Progenitor cell of endocrine pancreas (in vitro differentiated cells): ENCODE results near the gene EPHB4. TPM values are rescaled to one million over a fixed set of nuclear protein-coding genes. Genes with fewer than 3 reads are reported as not detected.

ENCODE experiments used
- DNase-seq: peaks from one replicate; pipeline ENCODE4 v3.0.0; 2021; ENCODE audit warnings: low spot score; ENCODE audit not compliant: unreplicated experiment
- H3K27ac Mint-ChIP-seq: 2 replicates; pipeline ENCODE4 v1.8.0; 2021; ENCODE audit warnings: mild to moderate bottlenecking, moderate library complexity, mixed read lengths
- H3K27me3 Mint-ChIP-seq: 2 replicates; pipeline ENCODE4 v1.8.0; 2021; ENCODE audit warnings: mixed read lengths
- H3K36me3 Mint-ChIP-seq: 2 replicates; pipeline ENCODE4 v1.8.0; 2022; ENCODE audit warnings: mixed read lengths; ENCODE audit not compliant: insufficient read depth
- H3K4me1 Mint-ChIP-seq: 2 replicates; pipeline ENCODE4 v1.8.0; 2021; ENCODE audit warnings: low read depth, mixed read lengths
- H3K4me3 Mint-ChIP-seq: 2 replicates; pipeline ENCODE4 v1.8.0; 2021; ENCODE audit warnings: low read depth, mild to moderate bottlenecking, moderate library complexity, mixed read lengths
- H3K9me3 Mint-ChIP-seq: 2 replicates; pipeline ENCODE4 v1.8.0; 2021; ENCODE audit warnings: low read depth, mixed read lengths
- total RNA-seq: library from RNA; stranded (reverse); gene quantifications from 2 replicates; pipeline ENCODE4 v1.2.1, GENCODE V29; 2021
- TF ChIP-seq, protein P1 (sequence below): fragments of 200-600 bp; sonication (generic); IDR thresholded peaks from one replicate; pipeline ENCODE4 v1.5.0; 2021; ENCODE audit warnings: antibody characterized with exemption, mild to moderate bottlenecking; ENCODE audit not compliant: unreplicated experiment

The EPHB4 gene
- total RNA-seq, 1 donor from 2014 or later, result 164 TPM

GRCh38 chr7:100783804-100784203 lies 43.5 kb downstream of the EPHB4 start:
- Mint-ChIP-seq H3K27me3 (peaks cover 3% of the 10 kb centered on the region), H3K27ac (no peak overlapping the region), H3K36me3 (no peaks in the 10 kb centered on the region), H3K4me1 (no peaks in the 10 kb centered on the region), H3K4me3 (no peak overlapping the region), H3K9me3 (peaks cover 8% of the 10 kb centered on the region)
- TF ChIP-seq, protein P1, sequence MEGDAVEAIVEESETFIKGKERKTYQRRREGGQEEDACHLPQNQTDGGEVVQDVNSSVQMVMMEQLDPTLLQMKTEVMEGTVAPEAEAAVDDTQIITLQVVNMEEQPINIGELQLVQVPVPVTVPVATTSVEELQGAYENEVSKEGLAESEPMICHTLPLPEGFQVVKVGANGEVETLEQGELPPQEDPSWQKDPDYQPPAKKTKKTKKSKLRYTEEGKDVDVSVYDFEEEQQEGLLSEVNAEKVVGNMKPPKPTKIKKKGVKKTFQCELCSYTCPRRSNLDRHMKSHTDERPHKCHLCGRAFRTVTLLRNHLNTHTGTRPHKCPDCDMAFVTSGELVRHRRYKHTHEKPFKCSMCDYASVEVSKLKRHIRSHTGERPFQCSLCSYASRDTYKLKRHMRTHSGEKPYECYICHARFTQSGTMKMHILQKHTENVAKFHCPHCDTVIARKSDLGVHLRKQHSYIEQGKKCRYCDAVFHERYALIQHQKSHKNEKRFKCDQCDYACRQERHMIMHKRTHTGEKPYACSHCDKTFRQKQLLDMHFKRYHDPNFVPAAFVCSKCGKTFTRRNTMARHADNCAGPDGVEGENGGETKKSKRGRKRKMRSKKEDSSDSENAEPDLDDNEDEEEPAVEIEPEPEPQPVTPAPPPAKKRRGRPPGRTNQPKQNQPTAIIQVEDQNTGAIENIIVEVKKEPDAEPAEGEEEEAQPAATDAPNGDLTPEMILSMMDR, result no peak
- no peak for DNase-seq

DNA sequence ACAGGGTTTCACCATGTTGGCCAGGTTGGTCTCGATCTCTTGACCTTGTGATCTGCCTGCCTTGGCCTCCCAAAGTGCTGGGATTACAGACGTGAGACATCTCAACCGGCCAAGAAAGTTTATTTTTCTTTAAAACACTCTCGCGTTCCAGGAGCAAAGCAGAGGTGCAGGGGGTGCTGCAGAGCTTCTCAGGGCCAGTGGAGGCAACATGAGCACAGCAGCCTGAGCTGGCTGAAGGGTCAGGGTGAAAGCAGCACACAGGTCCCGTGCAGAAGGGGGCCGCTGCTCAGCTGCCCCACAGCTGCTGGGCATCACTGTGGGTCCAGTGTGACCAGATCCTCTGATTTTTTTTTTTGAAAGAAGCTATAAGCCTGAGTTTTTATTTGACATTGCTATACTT lies 46.1 kb downstream of the EPHB4 start:
- H3K36me3 Mint-ChIP-seq, result no peaks in the 10 kb centered on the region
- H3K4me3 Mint-ChIP-seq, result no peak overlapping the region
- H3K9me3 Mint-ChIP-seq, result peaks cover 8% of the 10 kb centered on the region
- H3K4me1 Mint-ChIP-seq, result no peaks in the 10 kb centered on the region
- peaks cover 3% of the 10 kb centered on the region for H3K27me3 Mint-ChIP-seq
- H3K27ac Mint-ChIP-seq, result no peak overlapping the region
- TF ChIP-seq, protein P1, result no peak
- no peak for DNase-seq

DNA sequence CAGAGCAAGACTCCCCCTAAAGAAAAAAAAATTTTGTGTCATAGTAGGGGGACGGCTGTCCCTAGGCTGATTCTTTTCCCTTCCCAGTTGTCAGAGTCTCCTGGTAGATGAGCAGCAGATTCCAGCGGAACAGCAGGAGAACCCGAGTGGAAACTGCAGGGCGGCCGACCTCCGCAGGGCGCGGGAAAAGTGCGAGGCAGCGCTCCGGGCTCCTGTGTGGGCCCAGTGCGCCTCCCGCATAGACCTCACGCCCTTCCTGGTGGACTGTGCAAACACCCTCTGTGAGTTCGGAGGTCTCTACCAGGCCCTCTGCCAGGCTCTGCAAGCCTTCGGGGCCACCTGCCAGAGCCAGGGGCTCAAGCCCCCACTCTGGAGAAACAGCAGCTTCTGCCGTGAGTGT lies 48.0 kb downstream of the EPHB4 start:
- Mint-ChIP-seq H3K4me1 (no peaks in the 10 kb centered on the region), H3K4me3 (no peak overlapping the region), H3K27ac (no peak overlapping the region), H3K36me3 (no peaks in the 10 kb centered on the region), H3K9me3 (peaks cover 5% of the 10 kb centered on the region), H3K27me3 (peaks cover 4% of the 10 kb centered on the region)
- DNase-seq, result no peak
- TF ChIP-seq, protein P1, result no peak

DNA sequence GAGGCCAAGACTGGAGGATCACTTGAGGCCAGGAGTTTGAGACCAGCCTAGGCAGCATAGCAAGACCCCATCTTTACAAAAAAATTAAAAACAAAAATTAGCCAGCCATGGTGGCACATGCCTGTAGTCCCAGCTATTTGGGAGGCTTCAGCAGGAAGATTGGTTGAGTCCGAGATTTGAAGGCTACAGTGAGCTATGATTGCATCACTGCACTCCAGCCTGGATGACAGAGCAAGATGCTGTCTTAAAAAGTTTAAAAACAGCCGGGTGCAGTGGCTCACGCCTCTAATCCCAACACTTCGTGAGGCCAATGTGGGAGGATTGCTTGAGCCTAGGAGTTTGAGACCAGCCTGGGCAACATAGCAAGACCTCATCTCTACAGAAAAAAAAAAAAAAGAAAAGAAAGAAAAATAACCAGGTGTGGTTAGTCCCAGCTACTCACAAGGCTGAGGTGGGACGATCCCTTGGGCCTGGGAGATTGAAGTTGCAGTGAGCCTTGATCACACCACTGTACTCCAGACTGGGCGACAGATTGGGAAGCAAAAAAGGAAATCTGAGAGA lies 49.2 kb downstream of the EPHB4 start:
- Mint-ChIP-seq H3K4me3 (no peak overlapping the region), H3K4me1 (no peaks in the 10 kb centered on the region), H3K27me3 (peaks cover 4% of the 10 kb centered on the region), H3K27ac (no peak overlapping the region), H3K36me3 (no peaks in the 10 kb centered on the region), H3K9me3 (no peaks in the 10 kb centered on the region)
- DNase-seq, result no peak
- TF ChIP-seq, protein P1, result no peak

- TF ChIP-seq, protein P1, result no peak
- H3K27ac Mint-ChIP-seq, result no peak overlapping the region
- DNase-seq, result no peak
- H3K4me1 Mint-ChIP-seq, result no peaks in the 10 kb centered on the region
- H3K9me3 Mint-ChIP-seq, result no peaks in the 10 kb centered on the region
- no peak overlapping the region for H3K4me3 Mint-ChIP-seq
- H3K27me3 Mint-ChIP-seq, result peaks cover 10% of the 10 kb centered on the region
- no peaks in the 10 kb centered on the region for H3K36me3 Mint-ChIP-seq
These were observed 53.8 kb downstream of the EPHB4 start for GRCh38 chr7:100773491-100773890.
